ENCODE data around the gene HYCC2. TPM values are rescaled to one million over a fixed set of nuclear protein-coding genes. Genes with fewer than 3 reads are reported as not detected.
"Not testable (repeated sequence)": the region's sequence is repeated elsewhere in the genome, so short reads cannot be mapped to it uniquely, and the experiment has no call there.

HYCC2 gene
- total RNA-seq, 1 donor: 39.3 TPM

DNA sequence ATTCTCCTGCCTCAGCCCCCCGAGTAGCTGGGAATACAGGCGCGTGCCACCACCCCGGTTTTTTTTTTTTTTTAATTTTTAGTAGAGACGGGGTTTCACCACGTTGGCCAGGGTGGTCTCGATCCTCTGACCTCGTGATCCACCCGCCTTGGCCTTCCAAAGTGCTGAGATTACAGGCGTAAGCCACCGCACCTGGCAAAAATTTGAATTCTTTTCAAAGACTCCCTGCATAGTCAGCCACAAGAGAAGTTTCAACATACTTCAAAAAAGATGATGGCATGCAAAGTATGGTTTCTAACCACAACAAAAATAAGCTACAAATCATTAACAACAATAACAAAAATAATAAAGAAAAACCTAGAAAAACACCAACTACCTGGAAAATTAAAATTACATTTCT is 22.0 kb downstream of the HYCC2 start:
- Histone ChIP-seq H3K9me3 (ENCODE audit: low read depth, low read length) (no peaks in the 10 kb centered on the region), H3K4me3 (ENCODE audit: low read length) (no peak overlapping the region), H3K27me3 (ENCODE audit: insufficient read depth, low read length) (no peaks in the 10 kb centered on the region), H3K4me1 (ENCODE audit: insufficient read depth, low read length) (peaks cover 11% of the 10 kb centered on the region)

DNA sequence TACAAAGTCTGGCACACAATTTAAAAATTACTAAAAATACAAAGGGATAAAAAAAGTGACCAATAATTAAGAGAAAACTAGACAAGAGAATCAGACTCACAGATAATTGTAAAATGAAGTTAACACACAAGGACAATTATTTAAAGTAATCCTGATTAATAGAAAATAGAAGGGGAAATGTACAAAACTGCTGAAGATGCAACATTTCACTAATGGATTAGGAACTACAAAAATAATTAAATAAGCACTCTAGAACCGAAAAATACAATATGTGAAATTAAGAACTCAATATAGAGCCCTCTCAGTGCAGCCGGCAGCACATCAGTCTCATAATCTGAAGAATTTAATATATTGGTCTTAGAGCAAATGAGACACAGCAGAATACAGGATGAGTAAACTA is 24.6 kb downstream of the HYCC2 start:
- Histone ChIP-seq H3K4me3 (ENCODE audit: low read length) (no peak overlapping the region), H3K9me3 (ENCODE audit: low read depth, low read length) (no peaks in the 10 kb centered on the region), H3K4me1 (ENCODE audit: insufficient read depth, low read length) (peaks cover under 1% of the 10 kb centered on the region), H3K27me3 (ENCODE audit: insufficient read depth, low read length) (no peaks in the 10 kb centered on the region)

DNA sequence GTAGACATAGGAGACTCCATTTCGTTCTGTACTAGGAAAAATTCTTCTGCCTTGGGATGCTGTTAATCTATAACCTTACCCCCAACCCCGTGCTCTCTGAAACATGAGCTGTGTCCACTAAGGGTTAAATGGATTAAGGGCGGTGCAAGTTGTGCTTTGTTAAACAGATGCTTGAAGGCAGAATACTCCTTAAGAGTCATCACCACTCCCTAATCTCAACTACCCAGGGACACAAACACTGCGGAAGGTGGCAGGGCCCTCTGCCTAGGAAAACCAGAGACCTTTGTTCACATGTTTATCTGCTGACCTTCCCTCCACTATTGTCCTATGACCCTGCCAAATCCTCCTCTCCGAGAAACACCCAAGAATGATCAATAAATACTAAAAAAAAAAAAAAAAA is 28.4 kb downstream of the HYCC2 start:
- H3K27me3 ChIP-seq (ENCODE audit: insufficient read depth, low read length); H3K4me3 ChIP-seq (ENCODE audit: low read length); H3K4me1 ChIP-seq (ENCODE audit: insufficient read depth, low read length); H3K9me3 ChIP-seq (ENCODE audit: low read depth, low read length): not testable (repeated sequence)

DNA sequence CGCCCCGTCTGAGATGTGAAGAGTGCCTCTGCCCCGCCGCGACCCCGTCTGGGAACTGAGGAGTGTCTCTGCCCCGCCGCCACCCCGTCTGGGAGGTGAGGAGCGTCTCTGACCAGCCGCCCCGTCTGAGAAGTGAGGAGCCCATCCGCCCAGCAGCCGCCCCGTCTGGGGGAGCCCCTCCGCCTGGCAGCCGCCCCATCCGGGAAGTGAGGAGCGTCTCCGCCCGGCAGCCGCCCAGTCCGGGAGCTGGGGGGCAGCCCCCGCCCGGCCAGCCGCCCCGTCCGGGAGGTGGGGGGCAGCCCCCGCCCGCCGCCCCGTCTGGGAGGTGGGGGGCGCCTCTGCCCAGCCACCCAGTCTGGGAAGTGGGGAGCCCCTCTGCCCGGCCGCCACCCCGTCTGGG is 29.0 kb downstream of the HYCC2 start:
- H3K9me3 ChIP-seq (ENCODE audit: low read depth, low read length); H3K27me3 ChIP-seq (ENCODE audit: insufficient read depth, low read length); H3K4me3 ChIP-seq (ENCODE audit: low read length); H3K4me1 ChIP-seq (ENCODE audit: insufficient read depth, low read length): not testable (repeated sequence)

DNA sequence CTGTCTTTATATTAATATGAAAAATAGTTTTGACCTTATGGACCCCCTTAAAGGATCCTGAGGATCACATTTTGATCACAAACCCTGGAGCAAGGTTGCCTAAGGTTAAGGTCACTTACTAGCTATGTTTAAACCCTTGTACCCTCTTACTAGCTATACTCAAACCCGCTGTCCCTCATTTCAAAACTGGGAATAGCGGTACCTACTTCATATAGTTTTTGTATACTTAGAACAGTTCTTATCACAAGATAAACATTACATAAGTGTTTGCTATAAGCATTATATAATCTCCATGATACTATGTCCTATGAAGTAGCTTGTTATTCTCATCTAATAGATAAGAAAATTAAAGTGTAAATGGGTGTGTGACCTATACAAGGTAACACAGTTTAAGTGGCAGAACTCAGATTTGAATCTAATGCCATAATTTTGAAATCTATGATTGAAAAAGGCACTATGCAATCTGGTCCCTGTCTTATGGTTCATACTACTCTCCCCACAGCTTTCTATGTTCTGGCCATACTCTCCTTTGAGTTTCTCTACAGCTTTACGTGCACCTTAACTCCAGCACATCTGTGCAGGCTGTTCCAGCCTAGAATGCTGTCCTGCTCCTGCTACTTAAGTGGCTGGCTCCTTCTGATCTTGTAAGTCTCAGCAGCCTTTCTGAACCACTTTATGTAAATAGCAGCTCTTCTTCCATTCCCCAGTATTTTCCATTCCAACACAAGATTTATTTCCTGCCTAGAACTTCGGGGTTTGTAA is 30.4 kb downstream of the HYCC2 start:
- H3K4me1 ChIP-seq (ENCODE audit: insufficient read depth, low read length): no peaks in the 10 kb centered on the region
- H3K4me3 ChIP-seq (ENCODE audit: low read length): no peak overlapping the region
- H3K9me3 ChIP-seq (ENCODE audit: low read depth, low read length): no peaks in the 10 kb centered on the region
- no peaks in the 10 kb centered on the region for H3K27me3 ChIP-seq (ENCODE audit: insufficient read depth, low read length)

DNA sequence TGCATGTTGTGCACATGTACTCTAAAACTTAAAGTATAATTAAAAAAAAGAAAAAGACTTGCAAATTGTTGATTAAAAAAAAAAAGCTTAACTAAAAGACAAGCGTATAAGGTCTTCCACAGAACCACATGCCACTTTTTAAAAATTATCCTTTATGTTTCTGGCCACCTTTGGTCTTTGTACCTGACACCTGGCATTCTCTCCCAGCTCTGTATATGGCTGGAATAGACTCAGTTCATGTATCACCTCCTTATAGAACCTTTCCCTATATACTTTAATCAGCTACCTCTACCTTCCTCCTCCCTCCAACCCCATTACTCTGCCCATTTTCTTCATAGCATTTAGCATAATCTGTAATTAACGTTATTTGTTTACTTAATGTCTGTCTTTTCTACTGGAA is 32.6 kb downstream of the HYCC2 start:
- Histone ChIP-seq H3K27me3 (ENCODE audit: insufficient read depth, low read length) (no peaks in the 10 kb centered on the region), H3K9me3 (ENCODE audit: low read depth, low read length) (no peaks in the 10 kb centered on the region), H3K4me1 (ENCODE audit: insufficient read depth, low read length) (no peaks in the 10 kb centered on the region), H3K4me3 (ENCODE audit: low read length) (no peak overlapping the region)

DNA sequence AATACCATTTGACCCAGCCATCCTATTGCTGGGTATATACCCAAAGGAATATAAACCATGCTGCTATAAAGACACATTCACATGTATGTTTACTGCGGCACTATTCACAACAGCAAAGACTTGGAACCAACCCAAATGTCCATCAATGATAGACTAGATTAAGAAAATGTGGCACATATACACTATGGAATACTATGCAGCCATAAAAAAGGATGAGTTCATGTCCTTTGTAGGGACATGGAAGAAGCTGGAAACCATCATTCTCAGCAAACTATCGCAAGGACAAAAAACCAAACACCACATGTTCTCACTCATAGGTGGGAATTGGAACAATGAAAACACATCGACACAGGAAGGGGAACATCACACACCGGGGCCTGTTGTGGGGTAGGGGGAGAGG is 33.1 kb downstream of the HYCC2 start:
- H3K27me3 ChIP-seq (ENCODE audit: insufficient read depth, low read length); H3K4me3 ChIP-seq (ENCODE audit: low read length): not testable (repeated sequence)

DNA sequence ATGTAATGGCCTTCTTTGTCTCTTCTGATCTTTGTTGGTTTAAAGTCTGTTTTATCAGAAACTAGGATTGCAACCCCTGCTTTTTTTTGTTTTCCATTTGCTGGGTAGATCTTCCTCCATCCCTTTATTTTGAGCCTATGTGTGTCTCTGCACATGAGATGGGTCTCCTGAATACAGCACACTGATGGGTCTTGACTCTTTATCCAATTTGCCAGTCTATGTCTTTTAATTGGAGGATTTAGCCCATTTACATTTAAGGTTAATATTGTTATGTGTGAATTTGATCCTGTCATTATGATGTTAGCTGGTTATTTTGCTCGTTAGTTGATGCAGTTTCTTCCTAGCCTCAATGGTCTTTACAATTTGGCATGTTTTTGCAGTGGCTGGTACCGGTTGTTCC is 37.1 kb downstream of the HYCC2 start:
- H3K4me1 ChIP-seq (ENCODE audit: insufficient read depth, low read length); H3K4me3 ChIP-seq (ENCODE audit: low read length); H3K27me3 ChIP-seq (ENCODE audit: insufficient read depth, low read length); H3K9me3 ChIP-seq (ENCODE audit: low read depth, low read length): not testable (repeated sequence)

More for the DNA sequence above, 33.1 kb downstream of the HYCC2 start:
- H3K9me3 ChIP-seq (ENCODE audit: low read depth, low read length); H3K4me1 ChIP-seq (ENCODE audit: insufficient read depth, low read length): not testable (repeated sequence)

DNA sequence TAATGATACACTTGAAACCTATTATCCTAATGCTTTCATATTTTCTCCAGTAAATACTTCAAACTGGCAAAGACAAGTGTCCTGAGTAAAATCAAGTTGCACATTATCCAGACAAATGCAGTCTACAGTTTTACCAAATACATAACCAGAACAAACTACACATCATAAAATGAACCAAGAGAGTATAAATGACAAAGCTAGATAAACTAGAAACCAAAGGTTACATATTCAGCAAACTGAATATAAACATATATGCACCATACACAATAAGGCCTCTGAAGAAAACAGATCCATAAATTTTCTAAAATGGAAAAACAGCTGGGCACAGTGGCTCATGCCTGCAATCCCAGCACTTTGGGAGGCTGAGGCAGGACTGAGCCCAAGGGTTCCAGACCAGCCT is 47.0 kb downstream of the HYCC2 start:
- no peaks in the 10 kb centered on the region for H3K4me1 ChIP-seq (ENCODE audit: insufficient read depth, low read length)
- no peaks in the 10 kb centered on the region for H3K9me3 ChIP-seq (ENCODE audit: low read depth, low read length)
- H3K27me3 ChIP-seq (ENCODE audit: insufficient read depth, low read length): no peaks in the 10 kb centered on the region
- H3K4me3 ChIP-seq (ENCODE audit: low read length): no peak overlapping the region

DNA sequence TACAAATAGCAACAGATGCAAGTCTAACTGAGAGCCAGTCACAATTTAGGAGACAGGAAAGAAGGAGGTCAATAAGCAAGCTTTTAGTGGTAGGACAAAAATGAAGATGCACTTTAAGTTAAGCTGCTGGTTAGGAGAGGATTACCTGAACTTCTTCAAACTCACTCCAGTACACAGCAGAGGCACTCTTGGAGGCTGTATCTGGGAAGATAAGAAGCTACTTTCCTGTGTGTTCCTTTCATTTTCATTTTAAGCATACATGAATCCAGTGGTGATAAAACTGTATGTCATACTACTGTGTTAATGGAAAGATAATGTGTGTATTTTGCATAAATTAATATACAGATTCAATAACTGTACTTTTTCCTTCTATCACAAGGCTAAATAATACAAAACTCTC is 49.6 kb downstream of the HYCC2 start:
- Histone ChIP-seq H3K4me1 (ENCODE audit: insufficient read depth, low read length) (no peaks in the 10 kb centered on the region), H3K9me3 (ENCODE audit: low read depth, low read length) (no peaks in the 10 kb centered on the region), H3K4me3 (ENCODE audit: low read length) (no peak overlapping the region), H3K27me3 (ENCODE audit: insufficient read depth, low read length) (no peaks in the 10 kb centered on the region)

Other genes starting within 250 kb of the HYCC2 start
- gene CLK1, start 207.0 kb downstream of the HYCC2 start, total RNA-seq: 635 TPM
- gene PPIL3, start 182.6 kb downstream of the HYCC2 start, total RNA-seq: 25.9 TPM
- 8.5 TPM for gene NIF3L1, start 182.3 kb downstream of the HYCC2 start, total RNA-seq
- 12.1 TPM for gene ORC2, start 108.0 kb downstream of the HYCC2 start, total RNA-seq
- 13.9 TPM for gene NDUFB3, start 330 bp upstream of the HYCC2 start, total RNA-seq
- 376 TPM for gene CFLAR, start 44.5 kb upstream of the HYCC2 start, total RNA-seq
- 29.7 TPM for gene CASP10, start 111.5 kb upstream of the HYCC2 start, total RNA-seq
- gene CASP8, start 188.9 kb upstream of the HYCC2 start, total RNA-seq: 129 TPM